Prostate gland (tissue), 2 donors: ENCODE data around the gene ABHD3.

Source experiments
- CTCF ChIP-seq, 4 experiments: fragments of 200-600 bp in 2 of 4; fragments of 450-650 bp in 2 of 4; sonication (generic) in 2 of 4; IDR thresholded peaks; 1 replicate in 3 of 4; 2 replicates in 1 of 4; pipeline ENCODE4 v1.5.1; 2016 to 2019; ENCODE audit warnings: antibody characterized with exemption in 4 of 4, mild to moderate bottlenecking in 2 of 4, moderate library complexity in 2 of 4
- POLR2AphosphoS5 ChIP-seq: sonication (generic); formaldehyde crosslinking; IDR thresholded peaks from one replicate; pipeline ENCODE4 v1.6.1; 2017; ENCODE audit warnings: antibody characterized with exemption

GRCh38 chr18:21703241-21703820, 1.2 kb downstream of the ABHD3 start:
- TF ChIP-seq CTCF (IDR thresholded peaks at IDR 0.05): no peak
- TF ChIP-seq POLR2AphosphoS5: no peak
